A549 treated with AZD9567 at 1 μM for 4 hours (cell line): ENCODE data around the gene MEIOC. TPM values are rescaled to one million over a fixed set of nuclear protein-coding genes. Genes with fewer than 3 reads are reported as not detected.

Experiments
- total RNA-seq: library from RNA; stranded (reverse); fragments of 200-300 nt; extraction: Qiagen RNA extraction; gene quantifications from 5 replicates; pipeline ENCODE4 v1.2.3, GENCODE V29; 2022; ENCODE audit not compliant: insufficient read depth

MEIOC gene
- total RNA-seq: 1.3 to 8.4 TPM (median 2.2 TPM) in 5 replicates

GRCh38 chr17:44655983-44656710 lies at the start of gene MEIOC:
Gene MEIOC, plus strand, starts transcription at chr17:44656468. Its CDS starts 146 bp downstream, at chr17:44656614.

GRCh38 chr17:44689477-44690217 lies 33.4 kb downstream of the MEIOC start, which contains the start of gene CCDC43:
Gene CCDC43, minus strand, starts transcription at chr17:44689776. Its CDS starts 23 bp downstream, at chr17:44689753.

GRCh38 chr17:44708401-44709263 lies 52.4 kb downstream of the MEIOC start, which contains the start of gene DBF4B:
Gene DBF4B, plus strand, starts transcription at chr17:44708665. Its CDS starts 156 bp downstream, at chr17:44708821.

Other genes starting within 250 kb of the MEIOC start
- gene GPATCH8, start 153.1 kb upstream of the MEIOC start, total RNA-seq: 19.8 to 25.5 TPM (median 23.3 TPM) in 5 replicates
- gene FZD2, start 99.0 kb upstream of the MEIOC start, total RNA-seq: 24.6 to 31.4 TPM (median 27.7 TPM) in 5 replicates
- gene CCDC43, start 33.3 kb downstream of the MEIOC start, total RNA-seq: 26.3 to 29.8 TPM (median 28.8 TPM) in 5 replicates
- 23.3 to 27.7 TPM (median 25.8 TPM) in 5 replicates for gene DBF4B, start 52.2 kb downstream of the MEIOC start, total RNA-seq
- 2.0 to 2.4 TPM (median 2.2 TPM) in 5 replicates for gene ADAM11, start 102.5 kb downstream of the MEIOC start, total RNA-seq
- gene GJC1, start 173.8 kb downstream of the MEIOC start, total RNA-seq: 17.7 to 29.2 TPM (median 27.7 TPM) in 5 replicates
- gene HIGD1B, start 191.4 kb downstream of the MEIOC start, total RNA-seq: not detected in 5 replicates
- gene EFTUD2, start 243.0 kb downstream of the MEIOC start, total RNA-seq: 125 to 225 TPM (median 146 TPM) in 5 replicates